Cardiac fibroblast (primary cell): ENCODE data around the gene PRKG1.

Experiments
- DNase-seq, 2 donors: peaks; one replicate each; pipeline versions ENCODE4 v3.0.0 to v3.0.0-alpha.2; 2010; ENCODE audit warnings: low read depth in 2 of 2
- H3K4me3 ChIP-seq, 2 donors: replicated peaks in 1 of 2; 1 replicate in 1 of 2; 2 replicates in 1 of 2; pipeline ENCODE4 v1.5.1; 2011; ENCODE audit warnings: low read depth in 2 of 2, low read length in 2 of 2, mild to moderate bottlenecking in 2 of 2, moderate library complexity in 1 of 2
- CTCF ChIP-seq: IDR thresholded peaks from one replicate; pipeline ENCODE4 v1.5.1; 2011; ENCODE audit warnings: low read depth, mild to moderate bottlenecking, low read length, inconsistent platforms

The PRKG1 gene

DNA sequence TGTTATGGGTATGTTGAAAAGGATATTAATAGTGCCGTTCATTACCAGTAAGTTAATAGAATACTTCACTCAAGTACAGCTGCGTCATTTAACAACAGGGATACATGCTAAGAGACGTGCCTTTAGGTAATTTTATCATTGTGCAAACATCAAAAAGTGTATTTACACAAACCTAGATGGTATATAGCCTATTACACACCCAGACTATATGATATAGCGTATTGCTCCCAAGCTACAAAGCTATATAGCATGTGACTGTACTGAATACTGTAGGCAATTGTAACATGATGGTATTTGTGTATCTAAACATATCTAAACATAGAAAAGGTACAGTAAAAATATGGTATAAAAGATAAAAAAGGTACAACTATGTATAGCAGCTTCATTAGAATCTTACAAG is 11.1 kb upstream of the PRKG1 start:
- no peak for DNase-seq
- no peak overlapping the region for H3K4me3 ChIP-seq
- TF ChIP-seq CTCF = no peak

DNA sequence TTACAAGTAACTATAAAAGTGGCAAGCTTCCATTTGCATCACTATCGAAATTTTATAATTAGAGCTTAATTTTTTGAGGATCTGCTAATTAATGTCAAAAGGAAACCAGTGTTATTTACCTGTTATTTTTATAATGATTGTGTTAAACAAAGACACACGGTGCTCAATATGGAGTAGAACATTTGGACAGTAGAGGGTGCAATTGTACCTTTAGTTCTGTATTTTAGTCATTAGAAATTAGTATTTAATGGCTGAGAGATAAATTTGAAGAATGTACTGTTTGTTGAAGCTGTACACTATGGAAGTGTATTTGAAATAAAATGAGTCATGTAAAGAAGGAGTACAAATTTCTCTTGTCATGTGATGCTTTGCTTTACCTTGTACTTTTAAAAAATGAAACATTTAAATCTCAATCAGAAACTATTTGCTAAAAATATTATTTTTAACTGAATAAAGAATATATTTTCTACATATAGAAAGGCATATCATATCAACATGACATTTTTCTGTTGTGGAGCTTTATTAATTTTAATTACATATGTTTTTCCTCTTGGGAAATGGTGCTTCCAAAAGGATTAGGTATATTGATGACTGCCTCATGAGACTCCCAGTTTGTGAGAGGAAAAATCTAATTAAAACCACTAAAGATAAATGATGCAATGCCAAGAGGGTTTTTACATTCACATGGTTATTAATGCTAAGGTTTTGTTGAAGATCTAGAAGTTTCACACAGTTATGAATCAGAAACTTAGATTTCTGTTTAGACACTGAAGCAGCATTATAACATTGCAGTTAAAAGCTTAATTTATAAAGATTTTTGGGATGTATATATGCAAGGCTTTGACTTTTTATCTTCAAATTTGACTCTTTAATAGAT is 10.4 kb upstream of the PRKG1 start:
- no peak overlapping the region for H3K4me3 ChIP-seq
- TF ChIP-seq CTCF = peak; percentile 60
- DNase-seq = peak; percentile 75 to 81

- peak in 1 of 2 donors; percentile 34 for DNase-seq
- no peak for TF ChIP-seq CTCF
Observed at GRCh38 chr10:51066231-51066630, 8.1 kb upstream of the PRKG1 start.

GRCh38 chr10:51072210-51072609 is 2.1 kb upstream of the PRKG1 start:
- TF ChIP-seq CTCF = no peak
- DNase-seq = no peak

More at GRCh38 chr10:51066231-51066630, 8.1 kb upstream of the PRKG1 start:
- no peak overlapping the region for H3K4me3 ChIP-seq

GRCh38 chr10:51072921-51073434 is 1.3 kb upstream of the PRKG1 start:
- TF ChIP-seq CTCF = no peak
- peak overlapping the region in 1 of 2 donors; percentile 72 for H3K4me3 ChIP-seq
- no peak for DNase-seq

More at GRCh38 chr10:51072210-51072609, 2.1 kb upstream of the PRKG1 start:
- no peak overlapping the region for H3K4me3 ChIP-seq

DNA sequence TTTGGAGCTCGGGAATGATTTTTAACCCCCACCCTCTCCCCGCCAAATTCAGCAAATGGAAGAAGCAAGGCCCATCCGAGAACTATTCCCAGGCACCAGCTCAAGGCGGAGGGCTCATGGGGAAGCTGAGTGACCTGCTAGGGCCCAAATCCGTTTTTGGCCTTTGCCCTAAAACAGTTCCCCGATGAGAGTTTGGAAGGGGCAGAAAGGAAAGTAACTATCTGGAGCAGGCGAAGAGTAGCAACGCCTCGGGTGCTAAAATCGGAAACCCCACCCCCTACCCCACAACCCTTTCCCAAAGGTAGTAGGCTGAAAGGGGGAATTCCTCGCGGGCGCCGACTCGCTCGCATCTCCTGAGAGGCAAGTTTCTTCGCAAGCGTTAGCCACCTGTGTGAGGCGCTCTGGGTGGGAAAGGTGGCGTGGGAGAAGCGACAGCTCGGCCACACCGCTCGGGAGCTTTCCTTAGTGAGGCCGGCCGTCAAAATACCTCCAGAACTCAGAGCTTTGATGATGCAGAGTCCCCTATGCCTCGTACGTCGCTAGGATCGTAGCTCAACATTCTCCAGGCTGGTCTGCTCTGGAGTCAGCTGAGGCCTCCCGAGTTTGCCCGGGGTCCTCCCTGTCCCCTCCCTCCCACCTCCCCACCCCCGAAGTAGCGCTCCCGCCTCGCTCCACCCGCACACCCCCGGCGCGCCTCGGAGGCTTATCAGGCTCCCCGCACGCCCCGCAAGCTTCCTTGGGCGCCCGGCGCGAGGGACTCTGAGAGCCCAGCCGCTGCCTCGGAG is 642 bp upstream of the PRKG1 start:
- TF ChIP-seq CTCF = no peak
- peak overlapping the region; percentile 72 to 75 for H3K4me3 ChIP-seq
- peak; percentile 26 for DNase-seq
